ENCODE data around the gene PRKCD. TPM values are rescaled to one million over a fixed set of nuclear protein-coding genes. Genes with fewer than 3 reads are reported as not detected.
A peak's percentile ranks its signal among the peaks of the same experiment; 100 is the strongest.

Gene PRKCD
- total RNA-seq, 1 donor from 2014 or later, result 17.1 TPM

DNA sequence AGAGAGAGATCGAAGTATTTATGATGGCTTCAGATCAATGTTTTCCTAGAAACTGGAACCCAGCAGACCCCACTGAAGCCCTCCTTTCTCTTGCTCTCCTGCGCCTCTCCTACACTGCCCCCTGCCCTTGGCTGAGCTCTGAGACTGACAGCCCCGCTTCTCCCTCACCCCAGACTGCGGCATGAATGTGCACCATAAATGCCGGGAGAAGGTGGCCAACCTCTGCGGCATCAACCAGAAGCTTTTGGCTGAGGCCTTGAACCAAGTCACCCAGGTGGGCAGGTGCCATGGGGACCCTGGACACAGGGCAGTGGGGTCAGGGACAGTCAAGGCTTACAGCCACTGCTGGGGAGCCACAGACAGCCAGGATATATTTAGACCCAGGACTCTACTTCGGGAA is 23.7 kb downstream of the PRKCD start:
- H3K9me3 Mint-ChIP-seq (ENCODE audit: low read depth), result no peaks in the 10 kb centered on the region
- H3K27me3 Mint-ChIP-seq (ENCODE audit: low read depth), result no peaks in the 10 kb centered on the region
- DNase-seq (ENCODE audit: low spot score), result peak; percentile 86
- peaks cover 20% of the 10 kb centered on the region for H3K36me3 Mint-ChIP-seq (ENCODE audit: low read depth)
- peaks cover 9% of the 10 kb centered on the region for H3K4me1 Mint-ChIP-seq (ENCODE audit: low read depth)
- TF ChIP-seq, protein P1, sequence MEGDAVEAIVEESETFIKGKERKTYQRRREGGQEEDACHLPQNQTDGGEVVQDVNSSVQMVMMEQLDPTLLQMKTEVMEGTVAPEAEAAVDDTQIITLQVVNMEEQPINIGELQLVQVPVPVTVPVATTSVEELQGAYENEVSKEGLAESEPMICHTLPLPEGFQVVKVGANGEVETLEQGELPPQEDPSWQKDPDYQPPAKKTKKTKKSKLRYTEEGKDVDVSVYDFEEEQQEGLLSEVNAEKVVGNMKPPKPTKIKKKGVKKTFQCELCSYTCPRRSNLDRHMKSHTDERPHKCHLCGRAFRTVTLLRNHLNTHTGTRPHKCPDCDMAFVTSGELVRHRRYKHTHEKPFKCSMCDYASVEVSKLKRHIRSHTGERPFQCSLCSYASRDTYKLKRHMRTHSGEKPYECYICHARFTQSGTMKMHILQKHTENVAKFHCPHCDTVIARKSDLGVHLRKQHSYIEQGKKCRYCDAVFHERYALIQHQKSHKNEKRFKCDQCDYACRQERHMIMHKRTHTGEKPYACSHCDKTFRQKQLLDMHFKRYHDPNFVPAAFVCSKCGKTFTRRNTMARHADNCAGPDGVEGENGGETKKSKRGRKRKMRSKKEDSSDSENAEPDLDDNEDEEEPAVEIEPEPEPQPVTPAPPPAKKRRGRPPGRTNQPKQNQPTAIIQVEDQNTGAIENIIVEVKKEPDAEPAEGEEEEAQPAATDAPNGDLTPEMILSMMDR (IDR thresholded peaks at IDR 0.05), result no peak
- H3K4me3 Mint-ChIP-seq (ENCODE audit: unreplicated experiment), result no peak overlapping the region
- peak overlapping the region; percentile 27 for H3K27ac Mint-ChIP-seq (ENCODE audit: unreplicated experiment)

DNA sequence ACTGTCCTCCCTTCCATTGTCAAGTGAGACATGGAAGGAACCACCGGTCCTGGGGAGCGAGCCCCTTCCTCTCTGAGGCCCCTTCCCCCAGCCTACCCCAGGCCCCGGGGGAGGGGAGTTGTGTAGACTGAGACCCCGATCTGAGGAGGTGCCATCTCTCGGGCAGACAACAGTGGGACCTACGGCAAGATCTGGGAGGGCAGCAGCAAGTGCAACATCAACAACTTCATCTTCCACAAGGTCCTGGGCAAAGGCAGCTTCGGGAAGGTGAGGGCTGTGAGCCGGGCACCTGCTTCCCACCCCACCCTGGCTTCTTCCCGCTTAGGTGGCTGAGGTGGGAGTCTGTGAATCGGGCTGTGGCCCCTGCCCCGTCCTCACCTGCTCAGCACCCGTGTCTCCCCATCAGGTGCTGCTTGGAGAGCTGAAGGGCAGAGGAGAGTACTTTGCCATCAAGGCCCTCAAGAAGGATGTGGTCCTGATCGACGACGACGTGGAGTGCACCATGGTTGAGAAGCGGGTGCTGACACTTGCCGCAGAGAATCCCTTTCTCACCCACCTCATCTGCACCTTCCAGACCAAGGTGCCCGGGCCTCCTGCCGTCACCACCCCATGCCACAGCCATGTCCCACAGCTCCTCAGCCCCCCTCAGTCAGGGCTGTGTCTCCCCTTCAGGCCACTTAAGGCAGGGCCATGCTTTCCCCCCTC is 24.9 kb downstream of the PRKCD start:
- DNase-seq (ENCODE audit: low spot score), result peak; percentile 66
- Mint-ChIP-seq H3K36me3 (ENCODE audit: low read depth) (peaks cover 20% of the 10 kb centered on the region), H3K9me3 (ENCODE audit: low read depth) (no peaks in the 10 kb centered on the region), H3K27me3 (ENCODE audit: low read depth) (no peaks in the 10 kb centered on the region), H3K27ac (ENCODE audit: unreplicated experiment) (no peak overlapping the region), H3K4me1 (ENCODE audit: low read depth) (peaks cover 9% of the 10 kb centered on the region), H3K4me3 (ENCODE audit: unreplicated experiment) (no peak overlapping the region)
- TF ChIP-seq, protein P1 (IDR thresholded peaks at IDR 0.05), result no peak

DNA sequence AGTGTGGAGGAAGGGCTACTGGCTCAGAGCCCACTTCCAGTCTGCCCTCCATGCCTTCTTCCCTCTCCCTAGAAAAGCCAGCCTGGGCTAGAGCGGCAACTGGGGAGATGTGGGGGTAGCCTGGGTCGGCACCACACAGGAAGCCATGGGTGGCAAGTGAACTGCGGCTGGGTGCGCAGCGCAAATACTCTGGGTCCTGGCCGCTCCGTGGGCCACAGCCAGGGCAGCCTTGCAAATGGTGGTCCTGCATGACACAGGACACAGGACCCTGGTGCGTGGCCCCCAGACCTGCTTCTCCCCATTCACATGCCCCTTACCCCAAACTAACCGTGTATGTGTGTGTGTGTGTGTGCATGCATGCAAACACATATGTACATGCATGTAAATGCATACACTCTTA is 25.7 kb downstream of the PRKCD start:
- no peak for DNase-seq (ENCODE audit: low spot score)
- TF ChIP-seq, protein P1 (IDR thresholded peaks at IDR 0.05), result no peak

DNA sequence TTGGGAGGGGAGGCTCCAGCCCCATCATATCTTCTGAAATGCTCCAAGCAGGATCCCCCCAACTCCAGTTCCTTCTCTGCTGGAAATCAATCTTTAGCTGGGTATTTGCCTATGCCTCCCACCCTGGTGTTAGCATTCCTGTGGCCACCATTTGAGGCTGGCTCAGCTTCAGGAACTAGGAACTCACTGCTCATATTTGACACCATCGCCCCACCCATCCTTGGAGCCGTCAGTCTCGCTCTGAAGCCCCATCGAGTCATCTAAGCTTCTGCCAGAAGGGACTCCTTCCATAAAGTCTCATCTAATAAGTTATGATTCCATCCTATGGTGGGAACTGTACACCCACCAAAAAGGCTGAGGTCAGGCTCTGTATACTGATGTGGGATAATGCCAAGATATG is 26.4 kb downstream of the PRKCD start:
- peak; percentile 35 for DNase-seq (ENCODE audit: low spot score)
- Mint-ChIP-seq H3K9me3 (ENCODE audit: low read depth) (no peaks in the 10 kb centered on the region), H3K4me1 (ENCODE audit: low read depth) (peaks cover 9% of the 10 kb centered on the region), H3K27ac (ENCODE audit: unreplicated experiment) (peak overlapping the region; percentile 19), H3K4me3 (ENCODE audit: unreplicated experiment) (no peak overlapping the region), H3K27me3 (ENCODE audit: low read depth) (no peaks in the 10 kb centered on the region), H3K36me3 (ENCODE audit: low read depth) (peaks cover 18% of the 10 kb centered on the region)
- TF ChIP-seq, protein P1 (IDR thresholded peaks at IDR 0.05), result no peak

More for the DNA sequence above, 25.7 kb downstream of the PRKCD start:
- H3K27ac Mint-ChIP-seq (ENCODE audit: unreplicated experiment), result no peak overlapping the region
- H3K4me3 Mint-ChIP-seq (ENCODE audit: unreplicated experiment), result no peak overlapping the region
- no peaks in the 10 kb centered on the region for H3K27me3 Mint-ChIP-seq (ENCODE audit: low read depth)
- peaks cover 9% of the 10 kb centered on the region for H3K4me1 Mint-ChIP-seq (ENCODE audit: low read depth)
- no peaks in the 10 kb centered on the region for H3K9me3 Mint-ChIP-seq (ENCODE audit: low read depth)
- peaks cover 18% of the 10 kb centered on the region for H3K36me3 Mint-ChIP-seq (ENCODE audit: low read depth)

DNA sequence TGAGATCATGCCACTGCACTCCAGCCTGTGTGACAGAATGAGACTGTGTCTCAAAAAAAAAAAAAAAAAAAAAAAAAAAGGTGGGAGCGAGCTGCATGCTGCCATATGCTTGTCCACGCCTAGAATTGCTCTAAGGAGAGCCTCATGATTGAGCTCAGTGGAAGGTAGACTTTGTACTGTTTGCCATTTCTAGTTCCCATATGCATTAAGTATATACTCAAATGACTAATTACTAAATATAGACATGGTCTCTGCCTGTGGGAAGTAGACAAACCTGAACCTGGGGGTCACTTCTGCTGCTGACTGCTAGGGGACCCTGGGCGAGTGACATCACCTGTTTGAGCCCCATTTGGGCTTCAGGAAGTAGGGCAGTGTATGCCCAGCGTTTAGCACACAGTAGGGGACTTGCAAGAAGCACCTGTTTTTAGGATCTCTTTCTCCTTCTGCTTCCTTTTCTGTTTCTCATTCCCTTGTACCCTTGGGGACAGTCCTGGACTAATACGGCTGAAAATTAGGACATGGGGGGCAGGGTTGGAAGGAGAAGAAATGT is 27.2 kb downstream of the PRKCD start:
- no peaks in the 10 kb centered on the region for H3K9me3 Mint-ChIP-seq (ENCODE audit: low read depth)
- H3K4me3 Mint-ChIP-seq (ENCODE audit: unreplicated experiment), result no peak overlapping the region
- no peaks in the 10 kb centered on the region for H3K27me3 Mint-ChIP-seq (ENCODE audit: low read depth)
- peak; percentile 4 for DNase-seq (ENCODE audit: low spot score)
- peaks cover 16% of the 10 kb centered on the region for H3K4me1 Mint-ChIP-seq (ENCODE audit: low read depth)
- TF ChIP-seq, protein P1 (IDR thresholded peaks at IDR 0.05), result no peak
- H3K27ac Mint-ChIP-seq (ENCODE audit: unreplicated experiment), result no peak overlapping the region
- H3K36me3 Mint-ChIP-seq (ENCODE audit: low read depth), result peaks cover 18% of the 10 kb centered on the region

Measured in chondrocyte (in vitro differentiated cells).